ENCODE results near the gene SLC1A1.

GRCh38 chr9:4572184-4572826 lies 82.0 kb downstream of the SLC1A1 start:
- TF ChIP-seq CTCF (conservative IDR thresholded peaks at IDR 0.05; ENCODE audit: low read depth in 2 of 2) = no peak
- no peak for TF ChIP-seq REST (IDR thresholded peaks at IDR 0.05; ENCODE audit: unreplicated experiment)
- no peak for TF ChIP-seq EZH2 (IDR thresholded peaks at IDR 0.05; ENCODE audit: low read depth, unreplicated experiment)
